GM19193 (cell line): ENCODE results near the gene MAP2K6.

Experiments used
- POLR2A ChIP-seq: IDR thresholded peaks from 4 replicates; pipeline ENCODE4 v1.6.1; 2011; ENCODE audit not compliant: insufficient read depth, insufficient read length; ENCODE audit errors: extremely low read depth

The MAP2K6 gene

GRCh38 chr17:69415431-69415830, 934 bp downstream of the MAP2K6 start:
- no peak for TF ChIP-seq POLR2A

- no peak for TF ChIP-seq POLR2A
Measured at GRCh38 chr17:69417545-69418483, 3.3 kb downstream of the MAP2K6 start.

- no peak for TF ChIP-seq POLR2A
Measured at GRCh38 chr17:69418535-69418934, 4.0 kb downstream of the MAP2K6 start.

DNA sequence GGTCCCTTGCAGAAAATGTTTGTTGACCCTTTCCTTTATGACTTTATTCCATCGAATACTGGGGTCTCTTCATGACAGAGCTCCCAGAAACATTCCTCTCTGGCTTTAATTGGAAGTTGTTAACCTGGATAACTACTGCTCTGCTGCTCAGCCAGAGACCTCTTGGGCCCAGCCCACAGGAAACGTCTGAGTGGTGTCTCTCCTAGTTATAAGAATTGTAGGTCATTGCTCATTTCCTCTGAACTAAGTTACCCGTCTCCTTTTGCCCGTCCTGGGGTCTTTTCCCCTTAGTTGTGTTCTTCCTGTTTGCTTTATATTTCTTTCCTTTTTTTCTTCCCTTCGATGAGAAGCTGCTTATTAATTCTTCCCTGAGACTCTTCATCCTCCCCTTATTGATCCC, 9.0 kb downstream of the MAP2K6 start:
- no peak for TF ChIP-seq POLR2A

- TF ChIP-seq POLR2A = no peak
Measured at GRCh38 chr17:69424287-69425041, 10.0 kb downstream of the MAP2K6 start.

- TF ChIP-seq POLR2A = no peak
Measured at GRCh38 chr17:69425978-69426377, 11.5 kb downstream of the MAP2K6 start.

- no peak for TF ChIP-seq POLR2A
Measured at GRCh38 chr17:69427486-69428197, 13.1 kb downstream of the MAP2K6 start.

DNA sequence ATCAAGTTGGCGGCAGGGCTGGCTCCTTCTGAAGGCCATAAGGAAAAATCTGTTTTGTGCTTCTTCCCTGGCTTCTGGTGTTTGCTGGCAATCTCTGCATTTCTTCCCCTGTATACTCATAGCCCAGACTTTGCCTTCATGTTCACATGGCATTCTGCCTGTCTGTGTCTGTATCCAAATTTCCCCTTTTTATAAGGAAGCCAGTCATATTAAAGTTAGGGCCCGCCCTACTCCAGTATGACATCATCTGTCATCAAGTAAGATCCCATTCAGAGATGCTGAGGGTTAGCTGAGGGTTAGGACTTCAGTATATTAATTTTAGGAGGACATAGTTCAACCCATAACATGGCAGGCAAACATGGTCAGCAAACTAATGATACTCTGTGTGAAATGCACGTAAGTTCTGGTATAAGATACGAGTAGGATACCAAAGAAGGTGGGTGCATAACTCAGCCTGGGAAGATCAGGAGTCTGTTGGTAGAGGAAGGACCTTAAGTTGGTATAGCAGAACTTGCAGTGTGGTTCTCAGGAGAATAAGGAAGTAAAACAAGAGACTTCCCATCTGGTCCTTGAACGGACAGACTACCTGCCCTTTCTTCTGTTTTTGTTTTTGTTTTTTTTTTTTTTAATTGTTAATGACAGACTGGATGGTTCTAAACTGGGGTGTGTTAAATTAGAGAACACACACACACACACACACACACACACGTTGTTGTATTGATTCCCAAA, 13.9 kb downstream of the MAP2K6 start:
- no peak for TF ChIP-seq POLR2A

DNA sequence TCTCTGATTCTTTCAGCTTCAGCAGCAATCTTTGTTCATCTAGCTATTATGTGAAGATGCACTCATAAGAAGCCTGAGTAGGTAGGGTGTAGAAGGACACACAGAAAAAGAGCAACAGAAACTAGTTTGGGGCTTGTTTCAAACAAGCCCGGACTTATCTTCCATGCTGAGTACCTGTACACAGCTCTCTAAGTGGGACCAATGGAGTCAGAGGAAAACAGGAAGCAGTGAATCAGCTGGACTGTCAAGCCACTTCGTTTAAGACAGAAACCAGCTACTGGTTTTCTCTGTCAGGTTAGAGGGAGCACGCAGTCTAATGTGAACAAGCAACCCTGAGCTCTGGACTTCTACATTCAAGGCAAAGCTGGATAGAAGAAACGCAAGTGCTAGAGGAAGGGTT, 16.0 kb downstream of the MAP2K6 start:
- no peak for TF ChIP-seq POLR2A

- no peak for TF ChIP-seq POLR2A
Measured at GRCh38 chr17:69431835-69432234, 17.3 kb downstream of the MAP2K6 start.

DNA sequence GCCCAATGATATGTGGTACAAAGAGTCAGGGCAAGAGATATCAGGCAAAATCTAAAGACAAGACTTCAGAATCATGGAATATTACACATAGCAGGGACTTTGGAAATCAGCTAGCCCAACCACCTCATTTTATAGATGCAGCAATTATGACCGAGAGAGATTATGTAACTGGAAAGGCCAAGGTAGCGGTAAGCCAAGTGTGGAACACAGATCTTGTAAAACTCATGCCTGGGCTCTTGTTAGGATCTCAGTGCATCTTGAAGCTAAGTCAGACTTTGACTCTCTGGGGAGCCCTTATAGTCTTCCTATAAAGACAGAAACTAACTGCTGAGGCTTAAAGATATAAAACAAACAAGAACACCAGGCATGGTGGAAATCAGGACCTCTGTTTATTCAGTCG, 18.6 kb downstream of the MAP2K6 start:
- no peak for TF ChIP-seq POLR2A

- TF ChIP-seq POLR2A = no peak
Measured at GRCh38 chr17:69434164-69434579, 19.7 kb downstream of the MAP2K6 start.

- no peak for TF ChIP-seq POLR2A
Measured at GRCh38 chr17:69435971-69436696, 21.6 kb downstream of the MAP2K6 start.

DNA sequence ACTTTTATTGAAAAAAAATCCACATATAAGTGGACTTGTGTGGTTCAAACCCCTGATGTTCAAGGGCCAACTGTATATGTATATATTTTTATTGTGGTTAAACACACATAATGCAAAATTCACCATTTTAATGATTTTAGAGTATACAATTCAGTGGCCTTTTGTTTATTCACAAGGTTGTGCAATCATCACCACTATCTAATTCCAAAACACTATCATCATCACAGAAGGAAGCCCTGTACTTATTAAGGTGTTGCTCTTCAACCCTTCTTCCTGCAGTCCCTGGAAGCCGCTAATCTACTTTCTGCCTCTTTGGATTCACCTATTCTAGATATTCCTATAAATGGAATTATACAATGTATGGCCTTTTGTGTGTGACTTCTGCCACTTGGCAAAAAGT, 23.0 kb downstream of the MAP2K6 start:
- TF ChIP-seq POLR2A = no peak
